Fibroblast of pulmonary artery (primary cell): ENCODE data around the gene PCDHGB3.
"Not testable (repeated sequence)": the region's sequence is repeated elsewhere in the genome, so short reads cannot be mapped to it uniquely, and the experiment has no call there.

ENCODE experiments used
- DNase-seq: peaks from one replicate; pipeline ENCODE4 v3.0.0-alpha.2; 2010; ENCODE audit warnings: low read depth
- H3K4me3 ChIP-seq: replicated peaks from 2 replicates; pipeline ENCODE4 v1.5.1; 2011; ENCODE audit warnings: low read depth, mild to moderate bottlenecking, control low read depth, low read length, moderate library complexity
- CTCF ChIP-seq: IDR thresholded peaks from 2 replicates; pipeline ENCODE4 v1.5.1; 2011; ENCODE audit warnings: mild to moderate bottlenecking, control low read depth, low read length, inconsistent platforms; ENCODE audit errors: missing control alignments

Gene PCDHGB3

GRCh38 chr5:141387557-141388311, 17.7 kb downstream of the PCDHGB3 start, which contains the start of gene PCDHGB4:
Gene PCDHGB4 (plus strand): TSS chr5:141387698. CDS start chr5:141387885, 187 bp downstream.
- peak; percentile 59 for TF ChIP-seq CTCF
- DNase-seq: peak; percentile 74
- H3K4me3 ChIP-seq: peak within 1 kb of the TSS; percentile 57

GRCh38 chr5:141388661-141389060, 18.6 kb downstream of the PCDHGB3 start:
- no peak for TF ChIP-seq CTCF
- no peak for DNase-seq
- no peak overlapping the region for H3K4me3 ChIP-seq

GRCh38 chr5:141389153-141390042, 19.4 kb downstream of the PCDHGB3 start:
- no peak for TF ChIP-seq CTCF
- H3K4me3 ChIP-seq: no peak overlapping the region
- DNase-seq: no peak

- peak; percentile 33 for DNase-seq
- TF ChIP-seq CTCF: peak; percentile 17
- no peak within 1 kb of the TSS for H3K4me3 ChIP-seq
Observed at GRCh38 chr5:141392429-141393198, 22.6 kb downstream of the PCDHGB3 start, which contains the start of gene PCDHGA8. Gene PCDHGA8 (plus strand): TSS chr5:141392633. CDS start chr5:141392814, 181 bp downstream.

- no peak overlapping the region for H3K4me3 ChIP-seq
- TF ChIP-seq CTCF: no peak
Observed at GRCh38 chr5:141393267-141393666, 23.2 kb downstream of the PCDHGB3 start.

GRCh38 chr5:141394401-141395187, 24.6 kb downstream of the PCDHGB3 start:
- H3K4me3 ChIP-seq, DNase-seq: not testable (repeated sequence)

More at GRCh38 chr5:141393267-141393666, 23.2 kb downstream of the PCDHGB3 start:
- DNase-seq: no peak
